CD14-positive monocyte (primary cell): ENCODE results near the gene ABCG1. TPM values are rescaled to one million over a fixed set of nuclear protein-coding genes. Genes with fewer than 3 reads are reported as not detected.

Source experiments
- DNase-seq, 3 donors: peaks; one replicate each; pipeline ENCODE4 v3.0.0-alpha.2; 2011 to 2022
- H2AFZ ChIP-seq: 2 replicates; pipeline ENCODE4 v1.6.0; 2012; ENCODE audit warnings: mild to moderate bottlenecking, low read depth, low read length, inconsistent platforms; ENCODE audit not compliant: insufficient read depth, poor library complexity, severe bottlenecking
- H3K27ac ChIP-seq, 2 donors: 1 replicate in 1 of 2; 2 replicates in 1 of 2; pipeline ENCODE4 v1.5.1; 2012 to 2013; ENCODE audit warnings: low read length in 2 of 2, control low read depth in 1 of 2, inconsistent platforms in 1 of 2, low read depth in 1 of 2, mild to moderate bottlenecking in 1 of 2
- H3K27me3 ChIP-seq, 2 donors: one replicate each; pipeline versions ENCODE4 v1.6.0 to v1.6.1; 2011 to 2013; ENCODE audit warnings: low read length in 2 of 2; ENCODE audit not compliant: control insufficient read depth in 2 of 2, insufficient read depth in 2 of 2
- H3K36me3 ChIP-seq, 2 donors: replicated peaks in 1 of 2; 1 replicate in 1 of 2; 2 replicates in 1 of 2; pipeline versions ENCODE4 v1.5.1 to v1.6.1; 2012 to 2013; ENCODE audit warnings: low read length in 2 of 2, control low read depth in 1 of 2, inconsistent platforms in 1 of 2, mild to moderate bottlenecking in 1 of 2; ENCODE audit not compliant: insufficient read depth in 2 of 2, control insufficient read depth in 1 of 2
- H3K4me1 ChIP-seq, 2 donors: 1 replicate in 1 of 2; 2 replicates in 1 of 2; pipeline versions ENCODE4 v1.5.1 to v1.6.1; 2012 to 2013; ENCODE audit warnings: low read length in 2 of 2, control low read depth in 1 of 2, inconsistent platforms in 1 of 2, mild to moderate bottlenecking in 1 of 2, moderate library complexity in 1 of 2; ENCODE audit not compliant: insufficient read depth in 2 of 2, control insufficient read depth in 1 of 2
- H3K4me2 ChIP-seq: replicated peaks from 2 replicates; pipeline ENCODE3; 2012; ENCODE audit warnings: low read length, moderate library complexity, mild to moderate bottlenecking; ENCODE audit not compliant: poor library complexity, severe bottlenecking; ENCODE audit errors: extremely low read depth
- H3K4me3 ChIP-seq, 3 experiments: fragments of 200-600 bp in 1 of 3; sonication (generic) in 1 of 3; replicated peaks in 1 of 3; 1 replicate in 2 of 3; 2 replicates in 1 of 3; pipeline ENCODE4 v1.5.1; 2011 to 2013; ENCODE audit warnings: low read length in 3 of 3, mild to moderate bottlenecking in 3 of 3, control low read depth in 2 of 3, low read depth in 2 of 3, inconsistent platforms in 1 of 3, moderate library complexity in 1 of 3
- H3K79me2 ChIP-seq: 2 replicates; pipeline ENCODE4 v1.6.0; 2012; ENCODE audit warnings: mild to moderate bottlenecking, control low read depth, inconsistent platforms, low read length, moderate library complexity; ENCODE audit not compliant: insufficient read depth
- H3K9ac ChIP-seq: 2 replicates; pipeline ENCODE4 v1.6.0; 2017; ENCODE audit warnings: low read length, mild to moderate bottlenecking; ENCODE audit not compliant: insufficient read depth, poor library complexity, severe bottlenecking
- H3K9me3 ChIP-seq, 2 donors: replicated peaks in 1 of 2; 1 replicate in 1 of 2; 2 replicates in 1 of 2; pipeline versions ENCODE4 v1.5.1 to v1.6.1; 2012 to 2013; ENCODE audit warnings: low read length in 2 of 2, control low read depth in 1 of 2; ENCODE audit not compliant: control insufficient read depth in 1 of 2, insufficient read depth in 1 of 2
- H4K20me1 ChIP-seq: 2 replicates; pipeline ENCODE4 v1.6.0; 2012; ENCODE audit warnings: mild to moderate bottlenecking, low read length, control low read depth, moderate library complexity; ENCODE audit not compliant: insufficient read depth
- H3K27ac Mint-ChIP-seq, 7 donors: one replicate each; pipeline ENCODE4 v1.8.0; 2020; ENCODE audit warnings: mild to moderate bottlenecking in 7 of 7, mixed read lengths in 7 of 7, moderate library complexity in 6 of 7, inconsistent platforms in 2 of 7
- H3K27me3 Mint-ChIP-seq, 3 donors: one replicate each; pipeline ENCODE4 v1.8.0; 2021 to 2022; ENCODE audit warnings: low read depth in 3 of 3, mild to moderate bottlenecking in 3 of 3, mixed read lengths in 3 of 3, moderate library complexity in 3 of 3, inconsistent platforms in 1 of 3
- H3K36me3 Mint-ChIP-seq, 2 donors: one replicate each; pipeline ENCODE4 v1.8.0; 2020; ENCODE audit warnings: mixed read lengths in 2 of 2, inconsistent platforms in 1 of 2, mild to moderate bottlenecking in 1 of 2
- H3K4me1 Mint-ChIP-seq: one replicate; pipeline ENCODE4 v1.8.0; 2020; ENCODE audit warnings: mild to moderate bottlenecking, mixed read lengths
- H3K4me3 Mint-ChIP-seq, 2 donors: one replicate each; pipeline ENCODE4 v1.8.0; 2020; ENCODE audit warnings: mild to moderate bottlenecking in 2 of 2, mixed read lengths in 2 of 2, moderate library complexity in 1 of 2
- H3K9me3 Mint-ChIP-seq, 7 donors: one replicate each; pipeline ENCODE4 v1.8.0; 2020 to 2022; ENCODE audit warnings: mixed read lengths in 7 of 7, mild to moderate bottlenecking in 6 of 7, moderate library complexity in 6 of 7, inconsistent platforms in 2 of 7
- WGBS: methylation state at CpG from one replicate; pipeline ENCODE4 v1.1.5; 2013; ENCODE audit warnings: missing lambda C conversion rate; ENCODE audit not compliant: insufficient coverage; 5-methylcytosine and 5-hydroxymethylcytosine counted together
- intact Hi-C, 2 donors: fragments of 100-400 bp; cut with micrococcal nuclease; formaldehyde crosslinking; loops; one replicate each; pipeline versions ENCODE4 v1.15.0 to v1.15.1; 2023
- polyA plus RNA-seq, 3 donors: library from polyadenylated mRNA; depleted of rRNA in 1 of 3; unstranded in 2 of 3; stranded (reverse) in 1 of 3; fragments of 300-500 nt in 2 of 3; fragments of >200 nt in 1 of 3; fragmentation: Illumina TruSeq in 2 of 3; gene quantifications; 1 replicate in 2 of 3; 2 replicates in 1 of 3; pipeline ENCODE4 v1.2.3, GENCODE V29; 2012 to 2021
- TF ChIP-seq, protein P1 (sequence below): fragments of 200-600 bp; IDR thresholded peaks from one replicate; pipeline ENCODE4 v1.8.0; 2022; ENCODE audit warnings: antibody characterized with exemption, mild to moderate bottlenecking

The ABCG1 gene
- polyA plus RNA-seq, 3 donors: 3.0 to 5.2 (median 3.5) TPM

DNA sequence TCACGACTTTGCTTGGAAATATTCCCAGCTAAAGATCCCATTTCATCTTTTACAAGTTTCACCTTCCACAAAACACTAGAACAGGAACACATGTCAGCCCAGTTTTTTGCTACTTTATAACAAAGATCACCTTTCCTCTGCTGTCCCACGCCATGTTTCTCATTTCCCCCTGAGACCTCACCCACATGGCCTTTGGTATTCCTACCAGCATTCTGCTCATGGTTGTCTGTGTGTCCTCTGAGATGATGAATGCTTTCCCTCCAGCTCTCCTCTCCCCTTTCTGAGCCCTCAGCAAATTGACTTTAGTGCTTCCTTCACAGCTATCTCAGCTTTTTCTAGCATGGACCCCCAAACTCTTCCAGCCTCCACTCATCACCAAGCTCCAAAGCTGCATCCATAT lies 32.3 kb upstream of the ABCG1 start:
- Histone ChIP-seq H3K9me3 (peaks cover 0 to 6% of the 10 kb centered on the region in 2 donors), H3K4me3 (no peak overlapping the region), H3K36me3 (no peaks in the 10 kb centered on the region), H3K79me2 (no peaks in the 10 kb centered on the region), H3K27me3 (no peaks in the 10 kb centered on the region), H4K20me1 (no peaks in the 10 kb centered on the region), H3K27ac (peak overlapping the region in 1 of 2 donors; percentile 91), H2AFZ (no peak overlapping the region), H3K4me2 (no peak overlapping the region), H3K9ac (no peak overlapping the region), H3K4me1 (peaks cover 41 to 46% of the 10 kb centered on the region in 2 donors)
- H3K27me3 Mint-ChIP-seq: peaks cover 0 to 3% (median 2%) of the 10 kb centered on the region in 3 donors
- H3K4me1 Mint-ChIP-seq: peaks cover 52% of the 10 kb centered on the region
- H3K4me3 Mint-ChIP-seq: no peak overlapping the region
- peaks cover 0 to 4% (median 0%) of the 10 kb centered on the region in 7 donors for H3K9me3 Mint-ChIP-seq
- intact Hi-C loops: no loop called here
- peak overlapping the region in 3 of 7 donors; percentile 2 to 59 (median 48) for H3K27ac Mint-ChIP-seq
- TF ChIP-seq, protein P1, sequence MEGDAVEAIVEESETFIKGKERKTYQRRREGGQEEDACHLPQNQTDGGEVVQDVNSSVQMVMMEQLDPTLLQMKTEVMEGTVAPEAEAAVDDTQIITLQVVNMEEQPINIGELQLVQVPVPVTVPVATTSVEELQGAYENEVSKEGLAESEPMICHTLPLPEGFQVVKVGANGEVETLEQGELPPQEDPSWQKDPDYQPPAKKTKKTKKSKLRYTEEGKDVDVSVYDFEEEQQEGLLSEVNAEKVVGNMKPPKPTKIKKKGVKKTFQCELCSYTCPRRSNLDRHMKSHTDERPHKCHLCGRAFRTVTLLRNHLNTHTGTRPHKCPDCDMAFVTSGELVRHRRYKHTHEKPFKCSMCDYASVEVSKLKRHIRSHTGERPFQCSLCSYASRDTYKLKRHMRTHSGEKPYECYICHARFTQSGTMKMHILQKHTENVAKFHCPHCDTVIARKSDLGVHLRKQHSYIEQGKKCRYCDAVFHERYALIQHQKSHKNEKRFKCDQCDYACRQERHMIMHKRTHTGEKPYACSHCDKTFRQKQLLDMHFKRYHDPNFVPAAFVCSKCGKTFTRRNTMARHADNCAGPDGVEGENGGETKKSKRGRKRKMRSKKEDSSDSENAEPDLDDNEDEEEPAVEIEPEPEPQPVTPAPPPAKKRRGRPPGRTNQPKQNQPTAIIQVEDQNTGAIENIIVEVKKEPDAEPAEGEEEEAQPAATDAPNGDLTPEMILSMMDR: no peak
- peaks cover 0 to 9% of the 10 kb centered on the region in 2 donors for H3K36me3 Mint-ChIP-seq
- WGBS: 73% methylated on average over 2 of the region's 2 CpGs
- DNase-seq: no peak

DNA sequence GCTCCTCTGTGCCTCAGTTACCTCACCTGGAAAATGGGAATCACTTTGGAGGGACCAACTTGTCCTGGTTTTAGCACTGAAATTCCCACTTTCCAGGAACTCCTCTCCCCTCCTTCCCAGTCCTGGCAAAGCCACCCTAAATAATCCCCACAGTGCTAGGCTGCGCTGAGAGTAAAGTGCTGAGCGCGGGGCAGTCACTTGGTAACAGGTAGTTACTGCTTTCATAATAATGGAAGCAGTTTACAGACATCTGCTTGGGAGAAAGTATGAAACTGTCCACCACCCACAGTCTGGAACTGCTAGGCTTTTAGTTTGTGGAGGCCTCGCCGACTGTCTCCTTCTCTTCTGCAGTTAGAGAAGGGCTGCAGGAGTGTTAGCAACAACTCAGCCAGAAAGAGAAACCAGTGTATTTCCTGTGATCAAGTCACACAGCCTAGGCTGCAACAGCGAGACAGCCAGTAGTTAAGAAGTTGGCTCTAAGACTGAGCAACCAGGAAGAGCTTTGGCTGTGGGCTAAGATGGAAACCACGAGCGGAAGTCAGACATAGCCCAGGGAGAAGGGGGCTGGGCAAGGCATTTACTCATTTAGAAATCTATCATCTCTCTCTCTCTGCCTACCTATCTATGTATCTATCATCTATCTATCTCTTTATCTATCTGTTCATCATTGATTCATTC lies 30.8 kb upstream of the ABCG1 start:
- Mint-ChIP-seq H3K27ac (peak overlapping the region; percentile 94 to 98 (median 98)), H3K4me1 (peaks cover 68% of the 10 kb centered on the region), H3K27me3 (peaks cover 2 to 3% (median 2%) of the 10 kb centered on the region in 3 donors), H3K9me3 (peaks cover 0 to 3% (median 0%) of the 10 kb centered on the region in 7 donors), H3K4me3 (peak overlapping the region; percentile 18 to 73), H3K36me3 (peaks cover 0 to 10% of the 10 kb centered on the region in 2 donors)
- peak; percentile 78 to 94 (median 86) for DNase-seq
- Histone ChIP-seq H3K79me2 (no peaks in the 10 kb centered on the region), H3K4me2 (peak overlapping the region; percentile 55), H2AFZ (peak overlapping the region; percentile 69), H3K9me3 (no peaks in the 10 kb centered on the region), H3K4me3 (peak overlapping the region in 2 of 3 experiments; percentile 3 to 42), H3K36me3 (no peaks in the 10 kb centered on the region), H3K4me1 (peaks cover 47 to 59% of the 10 kb centered on the region in 2 donors), H3K9ac (peak overlapping the region; percentile 53), H3K27ac (peak overlapping the region; percentile 86 to 91), H4K20me1 (no peaks in the 10 kb centered on the region), H3K27me3 (no peaks in the 10 kb centered on the region)
- TF ChIP-seq, protein P1: no peak
- 0% methylated on average over 3 of the region's 8 CpGs for WGBS
- intact Hi-C loops: no loop called here
